DMS53 treated with DMSO at 0.1 percent for 48 hours (cell line): ENCODE data around the gene ITGA8.

Experiments used
- DNase-seq: peaks from one replicate; lab custom pipeline; 2025; ENCODE audit not compliant: unreplicated experiment; lab: John Stamatoyannopoulos, UW

The ITGA8 gene

GRCh38 chr10:15473396-15473767 lies 246.3 kb downstream of the ITGA8 start:
- no peak for DNase-seq

GRCh38 chr10:15472431-15473395 lies 247.0 kb downstream of the ITGA8 start:
- DNase-seq = no peak

DNA sequence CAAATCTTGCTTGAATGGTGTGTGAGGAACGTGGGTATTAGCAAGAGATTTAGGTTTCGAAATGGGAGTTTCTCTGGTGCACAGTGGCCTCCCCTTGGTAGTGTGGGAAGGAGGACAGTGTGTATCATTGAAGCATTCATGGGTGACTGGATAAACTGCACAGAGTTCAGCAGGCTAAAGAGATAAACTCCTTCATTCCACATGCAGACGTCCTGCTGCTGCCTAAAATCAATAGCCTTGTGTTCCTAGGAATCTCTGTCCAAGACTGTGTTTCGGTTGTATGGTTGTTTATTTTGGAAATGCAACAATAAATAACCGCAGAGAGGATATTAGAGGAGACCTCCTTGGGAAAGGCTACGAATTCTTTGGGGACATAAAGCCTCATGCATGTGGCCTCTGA lies 247.7 kb downstream of the ITGA8 start:
- no peak for DNase-seq

DNA sequence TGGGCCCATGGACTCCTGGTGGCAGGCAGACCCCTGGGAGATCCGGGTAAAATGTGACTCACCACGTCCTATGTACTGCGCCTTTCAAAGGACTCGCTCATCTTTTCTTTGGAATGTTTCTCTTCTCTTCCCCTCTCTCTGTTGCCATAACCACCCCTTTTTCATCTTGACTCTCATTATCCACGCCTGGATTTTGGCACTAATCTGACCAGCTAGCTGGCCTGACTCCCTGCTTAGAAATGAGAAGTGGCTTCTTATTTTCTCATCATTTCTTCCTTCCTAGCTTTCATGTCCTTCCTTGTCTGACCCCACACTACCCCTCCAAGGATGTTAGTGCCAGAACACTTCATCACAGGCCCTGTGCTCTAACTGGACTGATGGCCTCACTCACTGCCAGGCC lies 250.6 kb downstream of the ITGA8 start:
- DNase-seq = no peak

DNA sequence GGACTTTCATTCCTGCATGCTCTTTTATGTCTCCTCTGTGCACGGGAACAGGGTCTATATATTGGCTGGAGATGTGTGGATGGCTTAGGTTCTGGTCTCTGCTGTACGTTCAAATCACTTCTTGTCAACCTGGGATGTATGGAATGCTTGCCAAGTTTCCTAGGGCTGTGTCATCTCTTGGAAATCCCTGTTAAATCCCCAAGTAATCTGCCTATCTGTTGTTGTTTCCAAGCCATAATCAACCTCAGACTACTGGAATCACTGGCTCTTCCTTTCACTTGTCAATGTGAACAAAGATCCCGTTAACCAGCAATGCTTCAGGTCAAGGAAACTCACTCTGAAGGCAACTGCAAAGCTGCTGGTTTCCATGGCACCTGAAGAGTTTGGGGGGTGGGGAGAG lies 255.3 kb downstream of the ITGA8 start:
- DNase-seq = no peak
